Astrocyte of the cerebellum (primary cell): ENCODE data around the gene DDX1.

Experiments
- DNase-seq: peaks from one replicate; pipeline ENCODE4 v3.0.0-alpha.2; 2011; ENCODE audit warnings: low read depth
- H3K4me3 ChIP-seq: 2 replicates; pipeline ENCODE4 v1.5.1; 2011; ENCODE audit warnings: mild to moderate bottlenecking, low read depth, low read length, moderate library complexity
- in situ Hi-C: cut with HindIII; loops from 2 replicates; pipeline ENCODE4 v1.10.0; 2017; ENCODE audit warnings: low sequenced_read_pairs
- TF ChIP-seq, protein P1 (sequence below): IDR thresholded peaks from 2 replicates; pipeline ENCODE4 v1.5.1; 2012; ENCODE audit warnings: low read length, low read depth, moderate library complexity, mild to moderate bottlenecking; ENCODE audit errors: missing control alignments

Gene DDX1

GRCh38 chr2:15630121-15630977 lies 38.7 kb downstream of the DDX1 start:
- DNase-seq, result peak; percentile 20
- TF ChIP-seq, protein P1, sequence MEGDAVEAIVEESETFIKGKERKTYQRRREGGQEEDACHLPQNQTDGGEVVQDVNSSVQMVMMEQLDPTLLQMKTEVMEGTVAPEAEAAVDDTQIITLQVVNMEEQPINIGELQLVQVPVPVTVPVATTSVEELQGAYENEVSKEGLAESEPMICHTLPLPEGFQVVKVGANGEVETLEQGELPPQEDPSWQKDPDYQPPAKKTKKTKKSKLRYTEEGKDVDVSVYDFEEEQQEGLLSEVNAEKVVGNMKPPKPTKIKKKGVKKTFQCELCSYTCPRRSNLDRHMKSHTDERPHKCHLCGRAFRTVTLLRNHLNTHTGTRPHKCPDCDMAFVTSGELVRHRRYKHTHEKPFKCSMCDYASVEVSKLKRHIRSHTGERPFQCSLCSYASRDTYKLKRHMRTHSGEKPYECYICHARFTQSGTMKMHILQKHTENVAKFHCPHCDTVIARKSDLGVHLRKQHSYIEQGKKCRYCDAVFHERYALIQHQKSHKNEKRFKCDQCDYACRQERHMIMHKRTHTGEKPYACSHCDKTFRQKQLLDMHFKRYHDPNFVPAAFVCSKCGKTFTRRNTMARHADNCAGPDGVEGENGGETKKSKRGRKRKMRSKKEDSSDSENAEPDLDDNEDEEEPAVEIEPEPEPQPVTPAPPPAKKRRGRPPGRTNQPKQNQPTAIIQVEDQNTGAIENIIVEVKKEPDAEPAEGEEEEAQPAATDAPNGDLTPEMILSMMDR, result no peak
- in situ Hi-C loops, result no loop called here
- no peak overlapping the region for H3K4me3 ChIP-seq

DNA sequence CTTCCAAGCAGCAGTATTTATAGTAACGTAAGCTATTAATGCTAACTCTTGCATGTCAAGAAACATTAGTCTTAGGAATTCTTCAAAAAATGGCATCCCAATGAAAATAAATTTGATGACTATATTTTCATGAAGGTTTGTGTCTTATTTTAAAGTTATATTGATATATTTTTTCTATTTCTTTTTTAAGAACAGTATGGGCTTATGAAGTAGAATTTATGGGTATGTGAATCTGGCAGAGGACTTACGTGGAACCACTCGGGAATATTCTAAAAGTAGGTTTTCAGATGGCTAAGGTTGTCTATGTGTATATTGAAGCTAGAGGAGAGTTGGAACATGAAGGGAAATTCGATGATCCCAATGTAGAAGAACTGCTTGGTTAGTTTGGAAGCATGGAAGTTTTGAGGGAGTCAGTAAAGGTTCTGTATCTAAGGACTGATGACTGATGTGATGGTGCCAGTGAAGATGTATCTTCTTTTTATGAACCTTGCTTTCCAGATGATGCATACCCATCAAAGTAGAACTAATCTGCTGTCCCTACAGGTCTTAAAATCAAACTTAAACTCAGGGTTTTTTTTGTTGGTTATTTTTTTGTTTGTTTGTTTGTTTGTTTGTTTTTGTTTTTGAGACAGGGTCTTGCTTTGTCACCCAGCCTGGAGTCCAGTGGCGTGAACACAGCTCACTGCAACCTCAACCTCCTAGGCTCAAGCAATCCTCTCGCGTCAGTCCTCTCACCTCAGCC lies 39.5 kb downstream of the DDX1 start:
- DNase-seq, result no peak
- TF ChIP-seq, protein P1, result no peak
- no peak overlapping the region for H3K4me3 ChIP-seq
- in situ Hi-C loops, result no loop called here

- in situ Hi-C loops, result no loop called here
- no peak for DNase-seq
- TF ChIP-seq, protein P1, result no peak
- no peak overlapping the region for H3K4me3 ChIP-seq
These were observed 40.2 kb downstream of the DDX1 start for GRCh38 chr2:15631883-15632282.

GRCh38 chr2:15633043-15633970 lies 41.6 kb downstream of the DDX1 start:
- DNase-seq, result no peak
- H3K4me3 ChIP-seq, result no peak overlapping the region
- TF ChIP-seq, protein P1, result no peak
- in situ Hi-C loops, result no loop called here

DNA sequence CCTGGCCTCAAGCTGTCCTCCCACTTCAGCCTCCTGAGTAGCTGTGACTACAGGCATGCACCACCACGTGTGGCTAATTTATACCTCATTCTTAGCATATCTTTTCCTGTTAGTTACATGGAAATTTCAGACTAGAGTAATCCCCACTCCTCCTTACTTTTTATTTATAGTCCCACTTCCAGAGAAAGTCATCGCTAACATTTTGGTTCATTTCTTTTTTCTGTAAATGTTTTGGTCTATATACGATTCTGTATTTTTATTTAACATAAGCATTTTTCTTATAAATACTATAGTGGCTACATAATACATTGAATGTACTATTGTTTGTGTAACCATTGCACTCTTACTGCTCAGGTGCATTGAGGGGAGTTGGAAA lies 42.3 kb downstream of the DDX1 start:
- in situ Hi-C loops, result no loop called here
- H3K4me3 ChIP-seq, result no peak overlapping the region
- TF ChIP-seq, protein P1, result no peak
- DNase-seq, result no peak
